Measurements from ENCODE around the gene KRT71.

Gene KRT71

GRCh38 chr12:52499806-52500560, 53.0 kb downstream of the KRT71 start:
- peaks cover 2% of the 10 kb centered on the region; the same call in 1 of the 2 replicates for H3K27me3 ChIP-seq (replicated peaks; ENCODE audit: control insufficient read depth, insufficient read depth, low read length)
- no peak for DNase-seq (ENCODE audit: extremely low read depth, insufficient read length)

GRCh38 chr12:52498946-52499345, 54.0 kb downstream of the KRT71 start:
- Histone ChIP-seq H3K4me3 (replicated peaks; ENCODE audit: low read depth, low read length) (no peak overlapping the region), H3K27me3 (replicated peaks; ENCODE audit: control insufficient read depth, insufficient read depth, low read length) (peaks cover 2% of the 10 kb centered on the region), H3K36me3 (ENCODE audit: control insufficient read depth, insufficient read depth, low read length) (no peaks in the 10 kb centered on the region)
- no peak for DNase-seq (ENCODE audit: extremely low read depth, insufficient read length)
- TF ChIP-seq CTCF (IDR thresholded peaks at IDR 0.05; ENCODE audit: insufficient read depth, low read length, poor library complexity, severe bottlenecking) = no peak

More at GRCh38 chr12:52499806-52500560, 53.0 kb downstream of the KRT71 start:
- Histone ChIP-seq H3K4me3 (replicated peaks; ENCODE audit: low read depth, low read length) (no peak overlapping the region), H3K36me3 (ENCODE audit: control insufficient read depth, insufficient read depth, low read length) (no peaks in the 10 kb centered on the region)
- TF ChIP-seq CTCF (IDR thresholded peaks at IDR 0.05; ENCODE audit: insufficient read depth, low read length, poor library complexity, severe bottlenecking) = no peak

GRCh38 chr12:52497975-52498374, 55.0 kb downstream of the KRT71 start:
- no peak overlapping the region for H3K4me3 ChIP-seq (replicated peaks; ENCODE audit: low read depth, low read length)
- H3K27me3 ChIP-seq (replicated peaks; ENCODE audit: control insufficient read depth, insufficient read depth, low read length) = peaks cover 2% of the 10 kb centered on the region
- TF ChIP-seq CTCF (IDR thresholded peaks at IDR 0.05; ENCODE audit: insufficient read depth, low read length, poor library complexity, severe bottlenecking) = no peak

GRCh38 chr12:52496590-52497071, 56.3 kb downstream of the KRT71 start:
- TF ChIP-seq CTCF (IDR thresholded peaks at IDR 0.05; ENCODE audit: insufficient read depth, low read length, poor library complexity, severe bottlenecking) = no peak
- Histone ChIP-seq H3K36me3 (ENCODE audit: control insufficient read depth, insufficient read depth, low read length) (no peaks in the 10 kb centered on the region), H3K27me3 (replicated peaks; ENCODE audit: control insufficient read depth, insufficient read depth, low read length) (peaks cover 2% of the 10 kb centered on the region), H3K4me3 (replicated peaks; ENCODE audit: low read depth, low read length) (no peak overlapping the region)
- no peak for DNase-seq (ENCODE audit: extremely low read depth, insufficient read length)

More at GRCh38 chr12:52497975-52498374, 55.0 kb downstream of the KRT71 start:
- no peaks in the 10 kb centered on the region for H3K36me3 ChIP-seq (ENCODE audit: control insufficient read depth, insufficient read depth, low read length)
- no peak for DNase-seq (ENCODE audit: extremely low read depth, insufficient read length)

- TF ChIP-seq CTCF (IDR thresholded peaks at IDR 0.05; ENCODE audit: insufficient read depth, low read length, poor library complexity, severe bottlenecking) = no peak
- H3K36me3 ChIP-seq (ENCODE audit: control insufficient read depth, insufficient read depth, low read length) = no peaks in the 10 kb centered on the region
- peaks cover 2% of the 10 kb centered on the region for H3K27me3 ChIP-seq (replicated peaks; ENCODE audit: control insufficient read depth, insufficient read depth, low read length)
- no peak overlapping the region for H3K4me3 ChIP-seq (replicated peaks; ENCODE audit: low read depth, low read length)
- no peak for DNase-seq (ENCODE audit: extremely low read depth, insufficient read length)
Measured at GRCh38 chr12:52496054-52496453, 56.9 kb downstream of the KRT71 start.

All from GM06990 (cell line).